ENCODE data around the gene DIS3L2.

GRCh38 chr2:231928901-231929725 is 32.4 kb upstream of the DIS3L2 start:
- TF ChIP-seq EZH2 (IDR thresholded peaks at IDR 0.05; ENCODE audit: borderline replicate concordance, low read length) = no peak
- TF ChIP-seq, protein P1, sequence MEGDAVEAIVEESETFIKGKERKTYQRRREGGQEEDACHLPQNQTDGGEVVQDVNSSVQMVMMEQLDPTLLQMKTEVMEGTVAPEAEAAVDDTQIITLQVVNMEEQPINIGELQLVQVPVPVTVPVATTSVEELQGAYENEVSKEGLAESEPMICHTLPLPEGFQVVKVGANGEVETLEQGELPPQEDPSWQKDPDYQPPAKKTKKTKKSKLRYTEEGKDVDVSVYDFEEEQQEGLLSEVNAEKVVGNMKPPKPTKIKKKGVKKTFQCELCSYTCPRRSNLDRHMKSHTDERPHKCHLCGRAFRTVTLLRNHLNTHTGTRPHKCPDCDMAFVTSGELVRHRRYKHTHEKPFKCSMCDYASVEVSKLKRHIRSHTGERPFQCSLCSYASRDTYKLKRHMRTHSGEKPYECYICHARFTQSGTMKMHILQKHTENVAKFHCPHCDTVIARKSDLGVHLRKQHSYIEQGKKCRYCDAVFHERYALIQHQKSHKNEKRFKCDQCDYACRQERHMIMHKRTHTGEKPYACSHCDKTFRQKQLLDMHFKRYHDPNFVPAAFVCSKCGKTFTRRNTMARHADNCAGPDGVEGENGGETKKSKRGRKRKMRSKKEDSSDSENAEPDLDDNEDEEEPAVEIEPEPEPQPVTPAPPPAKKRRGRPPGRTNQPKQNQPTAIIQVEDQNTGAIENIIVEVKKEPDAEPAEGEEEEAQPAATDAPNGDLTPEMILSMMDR (IDR thresholded peaks at IDR 0.05; ENCODE audit: low read length) = no peak

Data from OCI-LY1 (cell line).